WTC11 (cell line): Measurements from ENCODE around the gene GRPEL1. TPM values are rescaled to one million over a fixed set of nuclear protein-coding genes. Genes with fewer than 3 reads are reported as not detected.

Experiments used
- ATAC-seq: fragments of 200-7000 bp; cut with Tn5 transposase; 2 replicates; pipeline ENCODE4 v1.10.0; 2021; ENCODE audit warnings: mild to moderate bottlenecking, moderate library complexity
- Bru-seq: library from RNA; stranded (reverse); fragments of 400-500 nt; gene quantifications from one replicate; lab custom pipeline; 2021; lab: Mats Ljungman, UMichigan
- CTCF ChIA-PET: fragments of 300-600 bp; sonication (Branson Sonifier 250); formaldehyde crosslinking; loops from one replicate; lab custom pipeline; 2021; ENCODE audit warnings: antibody characterized with exemption; lab: Charles Lee
- POLR2A ChIA-PET: fragments of 350-600 bp; sonication (Branson Sonifier 250); formaldehyde crosslinking; loops from one replicate; lab custom pipeline; 2021; ENCODE audit warnings: antibody characterized with exemption; lab: Charles Lee
- DNase-seq: peaks from one replicate; pipeline ENCODE4 v3.0.0; 2021; ENCODE audit warnings: low spot score
- H3K27ac Mint-ChIP-seq: 2 replicates; pipeline ENCODE4 v1.8.0; 2021; ENCODE audit warnings: mixed read lengths
- H3K27me3 Mint-ChIP-seq: 2 replicates; pipeline ENCODE4 v1.8.0; 2021; ENCODE audit warnings: low read depth, mild to moderate bottlenecking, moderate library complexity, mixed read lengths
- H3K36me3 Mint-ChIP-seq: 2 replicates; pipeline ENCODE4 v1.8.0; 2021; ENCODE audit warnings: mixed read lengths
- H3K4me1 Mint-ChIP-seq: 2 replicates; pipeline ENCODE4 v1.8.0; 2022; ENCODE audit warnings: mixed read lengths
- H3K4me3 Mint-ChIP-seq: 2 replicates; pipeline ENCODE4 v1.8.0; 2021; ENCODE audit warnings: mild to moderate bottlenecking, moderate library complexity, mixed read lengths
- H3K9me3 Mint-ChIP-seq: 2 replicates; pipeline ENCODE4 v1.8.0; 2021; ENCODE audit warnings: mixed read lengths
- E2F1 ChIP-seq: sonication (generic); formaldehyde crosslinking; IDR thresholded peaks from 2 replicates; pipeline ENCODE4 v1.8.0; 2022; ENCODE audit warnings: mild to moderate bottlenecking, missing genetic modification reagents
- EMX1 ChIP-seq: fragments of 250-450 bp; sonication (Bioruptor Pico); IDR thresholded peaks from 2 replicates; pipeline ENCODE4 v1.8.0; 2021; ENCODE audit warnings: mild to moderate bottlenecking
- FOXP1 ChIP-seq: sonication (generic); formaldehyde crosslinking; IDR thresholded peaks from 2 replicates; pipeline ENCODE4 v1.8.0; 2022; ENCODE audit warnings: missing genetic modification reagents, mild to moderate bottlenecking, moderate library complexity, borderline replicate concordance
- FOXP4 ChIP-seq: sonication (generic); formaldehyde crosslinking; IDR thresholded peaks from 2 replicates; pipeline ENCODE4 v1.8.0; 2022; ENCODE audit warnings: mild to moderate bottlenecking, missing genetic modification reagents
- HMGXB4 ChIP-seq: sonication (generic); formaldehyde crosslinking; IDR thresholded peaks from 2 replicates; pipeline ENCODE4 v1.8.1; 2023; ENCODE audit warnings: mild to moderate bottlenecking, moderate library complexity, missing genetic modification reagents
- IRF1 ChIP-seq: sonication (generic); formaldehyde crosslinking; IDR thresholded peaks from 2 replicates; pipeline ENCODE4 v1.8.0; 2023; ENCODE audit warnings: missing genetic modification reagents
- OVOL2 ChIP-seq: fragments of 250-450 bp; sonication (Bioruptor Pico); IDR thresholded peaks from 2 replicates; pipeline ENCODE4 v1.9.0; 2021; ENCODE audit warnings: mild to moderate bottlenecking, borderline replicate concordance
- SP1 ChIP-seq: sonication (generic); formaldehyde crosslinking; conservative IDR thresholded peaks from 2 replicates; pipeline ENCODE4 v1.8.1; 2022; ENCODE audit warnings: missing genetic modification reagents
- TP53 ChIP-seq: sonication (generic); formaldehyde crosslinking; IDR thresholded peaks from 2 replicates; pipeline ENCODE4 v1.8.1; 2023; ENCODE audit warnings: mild to moderate bottlenecking, missing genetic modification reagents
- USF1 ChIP-seq: sonication (generic); formaldehyde crosslinking; IDR thresholded peaks from 2 replicates; pipeline ENCODE4 v1.8.0; 2022; ENCODE audit warnings: mild to moderate bottlenecking, missing genetic modification reagents
- ZBTB21 ChIP-seq: sonication (generic); formaldehyde crosslinking; IDR thresholded peaks from 2 replicates; pipeline ENCODE4 v1.8.1; 2023; ENCODE audit warnings: mild to moderate bottlenecking, missing genetic modification reagents, borderline replicate concordance
- ZNF416 ChIP-seq: fragments of 250-450 bp; sonication (Bioruptor Pico); IDR thresholded peaks from 2 replicates; pipeline ENCODE4 v1.9.0; 2021; ENCODE audit warnings: mild to moderate bottlenecking, inconsistent platforms
- long read RNA-seq, 3 experiments: library from RNA in 1 of 3; library from capped mRNA in 1 of 3; library from polyadenylated mRNA in 1 of 3; unstranded in 2 of 3; stranded (forward) in 1 of 3; transcript quantifications; one replicate each; pipeline ENCODE4 v2.0.0, GENCODE V29; 2021
- total RNA-seq: library from RNA; stranded (reverse); gene quantifications from 3 replicates; pipeline ENCODE4 v1.2.3, GENCODE V29; 2021
- TF ChIP-seq, protein P1 (sequence below): sonication (generic); formaldehyde crosslinking; IDR thresholded peaks from 2 replicates; pipeline ENCODE4 v1.8.1; 2022; ENCODE audit warnings: low read depth, missing genetic modification reagents, borderline replicate concordance
- TF ChIP-seq, protein P2 (sequence below): fragments of 250-450 bp; sonication (Bioruptor Pico); IDR thresholded peaks from 2 replicates; pipeline ENCODE4 v1.9.0; 2021; ENCODE audit warnings: mild to moderate bottlenecking
- TF ChIP-seq, protein P3 (sequence below): sonication (generic); formaldehyde crosslinking; IDR thresholded peaks from 2 replicates; pipeline ENCODE4 v1.8.1; 2023; ENCODE audit warnings: mild to moderate bottlenecking, missing genetic modification reagents
- TF ChIP-seq, protein P4 (sequence below): sonication (generic); formaldehyde crosslinking; conservative IDR thresholded peaks from 2 replicates; pipeline ENCODE4 v1.8.1; 2023; ENCODE audit warnings: mild to moderate bottlenecking, low read depth, missing genetic modification reagents, moderate library complexity

The GRPEL1 gene
- total RNA-seq: 45.9 to 50.1 TPM (median 50.0 TPM) in 3 replicates
- percentile 93 among the genes with signal in this experiment for Bru-seq, nascent RNA
- long read RNA-seq, experiment 1, transcript GRPEL1-201 (4 exons, 2,775 nt): major isoform, 204 of 221 reads
- long read RNA-seq, experiment 1, partial matches to known transcripts: 2 of 221 reads
- long read RNA-seq, experiment 1, other reads (novel, unspliced or antisense): 12 of 221 reads
- long read RNA-seq, experiment 2, transcript GRPEL1-201 (4 exons, 2,775 nt): major isoform, 68 of 85 reads
- long read RNA-seq, experiment 2, partial matches to known transcripts: 0 of 85 reads
- long read RNA-seq, experiment 2, other reads (novel, unspliced or antisense): 14 of 85 reads
- long read RNA-seq, experiment 3, transcript GRPEL1-201 (4 exons, 2,775 nt): major isoform, 406 of 466 reads
- long read RNA-seq, experiment 3, partial matches to known transcripts: 0 of 466 reads
- long read RNA-seq, experiment 3, other reads (novel, unspliced or antisense): 58 of 466 reads

GRCh38 chr4:7067452-7068278, at the start of gene GRPEL1:
TSS of gene GRPEL1 (minus strand) at chr4:7068064. CDS start at chr4:7068032, 32 bp downstream.
- ChIA-PET CTCF (interaction anchor here (0.7 to 7.7 kb wide), 20 partner anchors 13 to 1126 kb away, joined by 3 to 118 read pairs (median 4); partner anchors contain the start of genes TADA2B and TBC1D14), POLR2A (interaction anchor here (0.6 to 2.5 kb wide), 9 partner anchors 9 to 222 kb away, joined by 3 to 16 read pairs (median 5); partner anchors contain the start of genes TADA2B and TBC1D14)
- Mint-ChIP-seq H3K4me1 (peaks cover 29% of the 10 kb centered on the region), H3K27ac (peak within 1 kb of the TSS; percentile 84; the same call in 1 of the 2 replicates), H3K4me3 (peak within 1 kb of the TSS; percentile 93), H3K27me3 (peaks cover 33% of the 10 kb centered on the region), H3K9me3 (no peaks in the 10 kb centered on the region), H3K36me3 (peaks cover 25% of the 10 kb centered on the region)
- DNase-seq (peak; percentile 100), ATAC-seq (peak; percentile 91)
- TF ChIP-seq, protein P1, sequence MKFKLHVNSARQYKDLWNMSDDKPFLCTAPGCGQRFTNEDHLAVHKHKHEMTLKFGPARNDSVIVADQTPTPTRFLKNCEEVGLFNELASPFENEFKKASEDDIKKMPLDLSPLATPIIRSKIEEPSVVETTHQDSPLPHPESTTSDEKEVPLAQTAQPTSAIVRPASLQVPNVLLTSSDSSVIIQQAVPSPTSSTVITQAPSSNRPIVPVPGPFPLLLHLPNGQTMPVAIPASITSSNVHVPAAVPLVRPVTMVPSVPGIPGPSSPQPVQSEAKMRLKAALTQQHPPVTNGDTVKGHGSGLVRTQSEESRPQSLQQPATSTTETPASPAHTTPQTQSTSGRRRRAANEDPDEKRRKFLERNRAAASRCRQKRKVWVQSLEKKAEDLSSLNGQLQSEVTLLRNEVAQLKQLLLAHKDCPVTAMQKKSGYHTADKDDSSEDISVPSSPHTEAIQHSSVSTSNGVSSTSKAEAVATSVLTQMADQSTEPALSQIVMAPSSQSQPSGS (CRISPR knock-in tag): 0 out of 2 replicates have a peak, but pooled peaks have one; percentile 5
- TF ChIP-seq IRF1 (CRISPR knock-in tag) (peak; percentile 42; the same call in 1 of the 2 replicates), OVOL2 (CRISPR knock-in tag) (no peak), FOXP1 (peak; percentile 68; the same call in 1 of the 2 replicates), E2F1 (CRISPR knock-in tag) (peak; percentile 53; the same call in 1 of the 2 replicates), HMGXB4 (CRISPR knock-in tag) (peak; percentile 22), SP1 (peak; percentile 85), ZBTB21 (CRISPR knock-in tag) (0 out of 2 replicates have a peak, but pooled peaks have one; percentile 47), ZNF416 (CRISPR knock-in tag) (0 out of 2 replicates have a peak, but pooled peaks have one; percentile 37), EMX1 (CRISPR knock-in tag) (no peak), USF1 (CRISPR knock-in tag) (0 out of 2 replicates have a peak, but pooled peaks have one; percentile 18), FOXP4 (CRISPR knock-in tag) (peak; percentile 52; the same call in 1 of the 2 replicates), TP53 (CRISPR knock-in tag) (0 out of 2 replicates have a peak, but pooled peaks have one; percentile 66)
- TF ChIP-seq, protein P2, sequence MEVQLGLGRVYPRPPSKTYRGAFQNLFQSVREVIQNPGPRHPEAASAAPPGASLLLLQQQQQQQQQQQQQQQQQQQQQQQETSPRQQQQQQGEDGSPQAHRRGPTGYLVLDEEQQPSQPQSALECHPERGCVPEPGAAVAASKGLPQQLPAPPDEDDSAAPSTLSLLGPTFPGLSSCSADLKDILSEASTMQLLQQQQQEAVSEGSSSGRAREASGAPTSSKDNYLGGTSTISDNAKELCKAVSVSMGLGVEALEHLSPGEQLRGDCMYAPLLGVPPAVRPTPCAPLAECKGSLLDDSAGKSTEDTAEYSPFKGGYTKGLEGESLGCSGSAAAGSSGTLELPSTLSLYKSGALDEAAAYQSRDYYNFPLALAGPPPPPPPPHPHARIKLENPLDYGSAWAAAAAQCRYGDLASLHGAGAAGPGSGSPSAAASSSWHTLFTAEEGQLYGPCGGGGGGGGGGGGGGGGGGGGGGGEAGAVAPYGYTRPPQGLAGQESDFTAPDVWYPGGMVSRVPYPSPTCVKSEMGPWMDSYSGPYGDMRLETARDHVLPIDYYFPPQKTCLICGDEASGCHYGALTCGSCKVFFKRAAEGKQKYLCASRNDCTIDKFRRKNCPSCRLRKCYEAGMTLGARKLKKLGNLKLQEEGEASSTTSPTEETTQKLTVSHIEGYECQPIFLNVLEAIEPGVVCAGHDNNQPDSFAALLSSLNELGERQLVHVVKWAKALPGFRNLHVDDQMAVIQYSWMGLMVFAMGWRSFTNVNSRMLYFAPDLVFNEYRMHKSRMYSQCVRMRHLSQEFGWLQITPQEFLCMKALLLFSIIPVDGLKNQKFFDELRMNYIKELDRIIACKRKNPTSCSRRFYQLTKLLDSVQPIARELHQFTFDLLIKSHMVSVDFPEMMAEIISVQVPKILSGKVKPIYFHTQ (CRISPR knock-in tag): no peak
- TF ChIP-seq, protein P3, sequence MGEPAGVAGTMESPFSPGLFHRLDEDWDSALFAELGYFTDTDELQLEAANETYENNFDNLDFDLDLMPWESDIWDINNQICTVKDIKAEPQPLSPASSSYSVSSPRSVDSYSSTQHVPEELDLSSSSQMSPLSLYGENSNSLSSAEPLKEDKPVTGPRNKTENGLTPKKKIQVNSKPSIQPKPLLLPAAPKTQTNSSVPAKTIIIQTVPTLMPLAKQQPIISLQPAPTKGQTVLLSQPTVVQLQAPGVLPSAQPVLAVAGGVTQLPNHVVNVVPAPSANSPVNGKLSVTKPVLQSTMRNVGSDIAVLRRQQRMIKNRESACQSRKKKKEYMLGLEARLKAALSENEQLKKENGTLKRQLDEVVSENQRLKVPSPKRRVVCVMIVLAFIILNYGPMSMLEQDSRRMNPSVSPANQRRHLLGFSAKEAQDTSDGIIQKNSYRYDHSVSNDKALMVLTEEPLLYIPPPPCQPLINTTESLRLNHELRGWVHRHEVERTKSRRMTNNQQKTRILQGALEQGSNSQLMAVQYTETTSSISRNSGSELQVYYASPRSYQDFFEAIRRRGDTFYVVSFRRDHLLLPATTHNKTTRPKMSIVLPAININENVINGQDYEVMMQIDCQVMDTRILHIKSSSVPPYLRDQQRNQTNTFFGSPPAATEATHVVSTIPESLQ (CRISPR knock-in tag): no peak
- TF ChIP-seq, protein P4, sequence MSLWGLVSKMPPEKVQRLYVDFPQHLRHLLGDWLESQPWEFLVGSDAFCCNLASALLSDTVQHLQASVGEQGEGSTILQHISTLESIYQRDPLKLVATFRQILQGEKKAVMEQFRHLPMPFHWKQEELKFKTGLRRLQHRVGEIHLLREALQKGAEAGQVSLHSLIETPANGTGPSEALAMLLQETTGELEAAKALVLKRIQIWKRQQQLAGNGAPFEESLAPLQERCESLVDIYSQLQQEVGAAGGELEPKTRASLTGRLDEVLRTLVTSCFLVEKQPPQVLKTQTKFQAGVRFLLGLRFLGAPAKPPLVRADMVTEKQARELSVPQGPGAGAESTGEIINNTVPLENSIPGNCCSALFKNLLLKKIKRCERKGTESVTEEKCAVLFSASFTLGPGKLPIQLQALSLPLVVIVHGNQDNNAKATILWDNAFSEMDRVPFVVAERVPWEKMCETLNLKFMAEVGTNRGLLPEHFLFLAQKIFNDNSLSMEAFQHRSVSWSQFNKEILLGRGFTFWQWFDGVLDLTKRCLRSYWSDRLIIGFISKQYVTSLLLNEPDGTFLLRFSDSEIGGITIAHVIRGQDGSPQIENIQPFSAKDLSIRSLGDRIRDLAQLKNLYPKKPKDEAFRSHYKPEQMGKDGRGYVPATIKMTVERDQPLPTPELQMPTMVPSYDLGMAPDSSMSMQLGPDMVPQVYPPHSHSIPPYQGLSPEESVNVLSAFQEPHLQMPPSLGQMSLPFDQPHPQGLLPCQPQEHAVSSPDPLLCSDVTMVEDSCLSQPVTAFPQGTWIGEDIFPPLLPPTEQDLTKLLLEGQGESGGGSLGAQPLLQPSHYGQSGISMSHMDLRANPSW: 0 out of 2 replicates have a peak, but pooled peaks have one; percentile 55
